Panc1 (cell line): ENCODE results near the gene DOP1A. TPM values are rescaled to one million over a fixed set of nuclear protein-coding genes. Genes with fewer than 3 reads are reported as not detected.

Experiments
- ATAC-seq: fragments of 200-7000 bp; cut with Tn5 transposase; 2 replicates; pipeline ENCODE4 v1.9.1; 2020; ENCODE audit warnings: mild to moderate bottlenecking, moderate library complexity
- BruUV-seq: library from RNA; stranded (reverse); fragments of 400-500 nt; replicated peaks from 2 replicates; lab custom pipeline; 2021; lab: Mats Ljungman, UMichigan
- CTCF ChIA-PET: fragments of 300-600 bp; sonication (Branson Sonifier 250); formaldehyde crosslinking; loops from one replicate; lab custom pipeline; 2022; ENCODE audit warnings: antibody characterized with exemption; lab: Charles Lee
- POLR2A ChIA-PET: fragments of 300-600 bp; sonication (Branson Sonifier 250); formaldehyde crosslinking; loops from one replicate; lab custom pipeline; 2022; ENCODE audit warnings: antibody characterized with exemption; lab: Charles Lee
- DNase-seq: peaks from one replicate; pipeline ENCODE4 v3.0.0-alpha.2; 2010; ENCODE audit warnings: low read depth, low spot score
- H3K27ac ChIP-seq: 2 replicates; pipeline ENCODE4 v1.5.1; 2011; ENCODE audit warnings: mild to moderate bottlenecking, low read length, inconsistent platforms
- H3K27me3 ChIP-seq: fragments of 200-500 bp; sonication (Bioruptor generic); 2 replicates; pipeline ENCODE4 v1.6.0; 2014; ENCODE audit warnings: low read length, inconsistent platforms; ENCODE audit not compliant: control insufficient read depth, insufficient read depth
- H3K36me3 ChIP-seq: fragments of 200-500 bp; sonication (Bioruptor generic); 2 replicates; pipeline ENCODE4 v1.5.1; 2014; ENCODE audit warnings: inconsistent platforms, mild to moderate bottlenecking, low read length, moderate library complexity; ENCODE audit not compliant: control insufficient read depth, insufficient read depth
- H3K4me1 ChIP-seq: 2 replicates; pipeline ENCODE4 v1.5.1; 2011; ENCODE audit warnings: inconsistent platforms, mild to moderate bottlenecking, low read length, moderate library complexity; ENCODE audit not compliant: control insufficient read depth, insufficient read depth
- H3K4me3 ChIP-seq, 2 experiments: 2 replicates each; pipeline ENCODE4 v1.5.1; 2011 to 2012; ENCODE audit warnings: low read depth in 2 of 2, low read length in 2 of 2, mild to moderate bottlenecking in 2 of 2, inconsistent platforms in 1 of 2, moderate library complexity in 1 of 2
- H3K9me3 ChIP-seq: fragments of 200-500 bp; sonication (Bioruptor generic); 2 replicates; pipeline ENCODE4 v1.5.1; 2014; ENCODE audit warnings: low read depth, mild to moderate bottlenecking, inconsistent platforms, low read length, moderate library complexity; ENCODE audit not compliant: control insufficient read depth, insufficient read depth
- POLR2AphosphoS5 ChIP-seq: IDR thresholded peaks from 2 replicates; pipeline ENCODE4 v1.6.1; 2012; ENCODE audit warnings: mild to moderate bottlenecking, low read depth, low read length, moderate library complexity
- SIN3A ChIP-seq: IDR thresholded peaks from 2 replicates; pipeline ENCODE4 v1.6.1; 2012; ENCODE audit warnings: low read depth, mild to moderate bottlenecking, low read length, moderate library complexity, borderline replicate concordance; ENCODE audit not compliant: insufficient read depth
- TCF7L2 ChIP-seq: IDR thresholded peaks from 2 replicates; pipeline ENCODE4 v1.6.1; 2011; ENCODE audit warnings: mild to moderate bottlenecking, low read depth, low read length, inconsistent platforms
- in situ Hi-C: cut with HindIII; loops from 2 replicates; pipeline ENCODE4 v1.10.0; 2016; ENCODE audit warnings: low sequenced_read_pairs, low pct_unique_long_range_greater_than_20kb
- intact Hi-C: fragments of 100-400 bp; cut with micrococcal nuclease; formaldehyde crosslinking; loops from one replicate; pipeline ENCODE4 v1.10.0; 2022; ENCODE audit not compliant: unreplicated experiment
- total RNA-seq: library from RNA; stranded (reverse); gene quantifications from one replicate; pipeline ENCODE4 v1.2.1, GENCODE V29; 2021; ENCODE audit not compliant: unreplicated experiment
- TF ChIP-seq, protein P1 (sequence below), 2 experiments: IDR thresholded peaks; 2 replicates each; pipeline ENCODE4 v1.6.1; 2011 to 2012; ENCODE audit warnings: low read depth in 2 of 2, control low read depth in 1 of 2, low read length in 1 of 2, mild to moderate bottlenecking in 1 of 2, moderate library complexity in 1 of 2; ENCODE audit not compliant: insufficient read depth in 1 of 2
- TF ChIP-seq, protein P2 (sequence below): fragments of 450-650 bp; IDR thresholded peaks from 2 replicates; pipeline ENCODE4 v1.5.1; 2017; ENCODE audit warnings: mild to moderate bottlenecking

The DOP1A gene
- total RNA-seq, 1 experiment from 2014 or later: 13.4 TPM

- no peak for DNase-seq
- CTCF ChIA-PET: interaction anchor here (1.0 kb wide), 1 partner anchor 132 kb away, joined by 4 read pairs; the partner anchor contains the start of gene DOP1A
- no TSS peak for BruUV-seq
- Histone ChIP-seq H3K4me1 (peaks cover 6% of the 10 kb centered on the region; the same call in 1 of the 2 replicates), H3K27me3 (no peaks in the 10 kb centered on the region), H3K27ac (no peak overlapping the region), H3K9me3 (no peaks in the 10 kb centered on the region), H3K4me3 (no peak overlapping the region), H3K36me3 (no peaks in the 10 kb centered on the region)
- POLR2A ChIA-PET: no interaction called here
- ATAC-seq: peak; percentile 31; the same call in 1 of the 2 replicates
- intact Hi-C loops (loop anchor here (5.0 kb wide), 1 partner anchor 132 kb away; the partner anchor contains the start of genes DOP1A and UBE3D), in situ Hi-C loops (no loop called here)
- no peak for TF ChIP-seq TCF7L2
- TF ChIP-seq, protein P1, sequence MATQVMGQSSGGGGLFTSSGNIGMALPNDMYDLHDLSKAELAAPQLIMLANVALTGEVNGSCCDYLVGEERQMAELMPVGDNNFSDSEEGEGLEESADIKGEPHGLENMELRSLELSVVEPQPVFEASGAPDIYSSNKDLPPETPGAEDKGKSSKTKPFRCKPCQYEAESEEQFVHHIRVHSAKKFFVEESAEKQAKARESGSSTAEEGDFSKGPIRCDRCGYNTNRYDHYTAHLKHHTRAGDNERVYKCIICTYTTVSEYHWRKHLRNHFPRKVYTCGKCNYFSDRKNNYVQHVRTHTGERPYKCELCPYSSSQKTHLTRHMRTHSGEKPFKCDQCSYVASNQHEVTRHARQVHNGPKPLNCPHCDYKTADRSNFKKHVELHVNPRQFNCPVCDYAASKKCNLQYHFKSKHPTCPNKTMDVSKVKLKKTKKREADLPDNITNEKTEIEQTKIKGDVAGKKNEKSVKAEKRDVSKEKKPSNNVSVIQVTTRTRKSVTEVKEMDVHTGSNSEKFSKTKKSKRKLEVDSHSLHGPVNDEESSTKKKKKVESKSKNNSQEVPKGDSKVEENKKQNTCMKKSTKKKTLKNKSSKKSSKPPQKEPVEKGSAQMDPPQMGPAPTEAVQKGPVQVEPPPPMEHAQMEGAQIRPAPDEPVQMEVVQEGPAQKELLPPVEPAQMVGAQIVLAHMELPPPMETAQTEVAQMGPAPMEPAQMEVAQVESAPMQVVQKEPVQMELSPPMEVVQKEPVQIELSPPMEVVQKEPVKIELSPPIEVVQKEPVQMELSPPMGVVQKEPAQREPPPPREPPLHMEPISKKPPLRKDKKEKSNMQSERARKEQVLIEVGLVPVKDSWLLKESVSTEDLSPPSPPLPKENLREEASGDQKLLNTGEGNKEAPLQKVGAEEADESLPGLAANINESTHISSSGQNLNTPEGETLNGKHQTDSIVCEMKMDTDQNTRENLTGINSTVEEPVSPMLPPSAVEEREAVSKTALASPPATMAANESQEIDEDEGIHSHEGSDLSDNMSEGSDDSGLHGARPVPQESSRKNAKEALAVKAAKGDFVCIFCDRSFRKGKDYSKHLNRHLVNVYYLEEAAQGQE (IDR thresholded peaks at IDR 0.05; ENCODE audit: insufficient read depth in 1 of 2, low read depth in 2 of 2, low read length in 1 of 2): no peak
These were observed 131.8 kb downstream of the DOP1A start for GRCh38 chr6:83199173-83199862.

GRCh38 chr6:83199863-83200225, 132.4 kb downstream of the DOP1A start:
- Histone ChIP-seq H3K27ac (no peak overlapping the region), H3K36me3 (no peaks in the 10 kb centered on the region), H3K27me3 (no peaks in the 10 kb centered on the region), H3K4me1 (peaks cover 4% of the 10 kb centered on the region; the same call in 1 of the 2 replicates), H3K9me3 (no peaks in the 10 kb centered on the region), H3K4me3 (no peak overlapping the region)
- DNase-seq: no peak
- CTCF ChIA-PET: interaction anchor here (0.7 to 1.0 kb wide), 2 partner anchors 52 to 132 kb away, joined by 4 to 5 read pairs; partner anchors contain the start of gene DOP1A
- TF ChIP-seq SIN3A: no peak
- no peak for TF ChIP-seq TCF7L2
- TF ChIP-seq POLR2AphosphoS5: no peak
- TF ChIP-seq, protein P2, sequence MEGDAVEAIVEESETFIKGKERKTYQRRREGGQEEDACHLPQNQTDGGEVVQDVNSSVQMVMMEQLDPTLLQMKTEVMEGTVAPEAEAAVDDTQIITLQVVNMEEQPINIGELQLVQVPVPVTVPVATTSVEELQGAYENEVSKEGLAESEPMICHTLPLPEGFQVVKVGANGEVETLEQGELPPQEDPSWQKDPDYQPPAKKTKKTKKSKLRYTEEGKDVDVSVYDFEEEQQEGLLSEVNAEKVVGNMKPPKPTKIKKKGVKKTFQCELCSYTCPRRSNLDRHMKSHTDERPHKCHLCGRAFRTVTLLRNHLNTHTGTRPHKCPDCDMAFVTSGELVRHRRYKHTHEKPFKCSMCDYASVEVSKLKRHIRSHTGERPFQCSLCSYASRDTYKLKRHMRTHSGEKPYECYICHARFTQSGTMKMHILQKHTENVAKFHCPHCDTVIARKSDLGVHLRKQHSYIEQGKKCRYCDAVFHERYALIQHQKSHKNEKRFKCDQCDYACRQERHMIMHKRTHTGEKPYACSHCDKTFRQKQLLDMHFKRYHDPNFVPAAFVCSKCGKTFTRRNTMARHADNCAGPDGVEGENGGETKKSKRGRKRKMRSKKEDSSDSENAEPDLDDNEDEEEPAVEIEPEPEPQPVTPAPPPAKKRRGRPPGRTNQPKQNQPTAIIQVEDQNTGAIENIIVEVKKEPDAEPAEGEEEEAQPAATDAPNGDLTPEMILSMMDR: no peak
- TF ChIP-seq, protein P1 (IDR thresholded peaks at IDR 0.05; ENCODE audit: insufficient read depth in 1 of 2, low read depth in 2 of 2, low read length in 1 of 2): no peak
- intact Hi-C loops (loop anchor here (5.0 kb wide), 1 partner anchor 133 kb away; the partner anchor contains the start of genes DOP1A and UBE3D), in situ Hi-C loops (no loop called here)
- no TSS peak for BruUV-seq
- POLR2A ChIA-PET: no interaction called here
- peak; percentile 74 for ATAC-seq
